GM06990 (cell line): ENCODE measurements around the gene NMRAL1.

ENCODE experiments used
- DNase-seq: peaks from one replicate; pipeline ENCODE4 v3.0.0-alpha.2; 2011; ENCODE audit not compliant: insufficient read length; ENCODE audit errors: extremely low read depth
- H3K27me3 ChIP-seq: replicated peaks from 2 replicates; pipeline ENCODE4 v1.6.0; 2011; ENCODE audit warnings: low read length; ENCODE audit not compliant: control insufficient read depth, insufficient read depth
- H3K36me3 ChIP-seq: 2 replicates; pipeline ENCODE4 v1.5.1; 2011; ENCODE audit warnings: low read length; ENCODE audit not compliant: control insufficient read depth, insufficient read depth
- H3K4me3 ChIP-seq: replicated peaks from 2 replicates; pipeline ENCODE4 v1.5.1; 2011; ENCODE audit warnings: low read depth, mild to moderate bottlenecking, control low read depth, low read length
- TF ChIP-seq, protein P1 (sequence below): IDR thresholded peaks from 2 replicates; pipeline ENCODE4 v1.5.1; 2011; ENCODE audit warnings: low read length, control low read depth, mild to moderate bottlenecking, inconsistent platforms; ENCODE audit not compliant: insufficient read depth, poor library complexity, severe bottlenecking

NMRAL1 gene

GRCh38 chr16:4463522-4464163 is 10.8 kb downstream of the NMRAL1 start:
- DNase-seq, result no peak
- Histone ChIP-seq H3K36me3 (peaks cover 26% of the 10 kb centered on the region), H3K27me3 (no peaks in the 10 kb centered on the region), H3K4me3 (no peak overlapping the region)
- TF ChIP-seq, protein P1, sequence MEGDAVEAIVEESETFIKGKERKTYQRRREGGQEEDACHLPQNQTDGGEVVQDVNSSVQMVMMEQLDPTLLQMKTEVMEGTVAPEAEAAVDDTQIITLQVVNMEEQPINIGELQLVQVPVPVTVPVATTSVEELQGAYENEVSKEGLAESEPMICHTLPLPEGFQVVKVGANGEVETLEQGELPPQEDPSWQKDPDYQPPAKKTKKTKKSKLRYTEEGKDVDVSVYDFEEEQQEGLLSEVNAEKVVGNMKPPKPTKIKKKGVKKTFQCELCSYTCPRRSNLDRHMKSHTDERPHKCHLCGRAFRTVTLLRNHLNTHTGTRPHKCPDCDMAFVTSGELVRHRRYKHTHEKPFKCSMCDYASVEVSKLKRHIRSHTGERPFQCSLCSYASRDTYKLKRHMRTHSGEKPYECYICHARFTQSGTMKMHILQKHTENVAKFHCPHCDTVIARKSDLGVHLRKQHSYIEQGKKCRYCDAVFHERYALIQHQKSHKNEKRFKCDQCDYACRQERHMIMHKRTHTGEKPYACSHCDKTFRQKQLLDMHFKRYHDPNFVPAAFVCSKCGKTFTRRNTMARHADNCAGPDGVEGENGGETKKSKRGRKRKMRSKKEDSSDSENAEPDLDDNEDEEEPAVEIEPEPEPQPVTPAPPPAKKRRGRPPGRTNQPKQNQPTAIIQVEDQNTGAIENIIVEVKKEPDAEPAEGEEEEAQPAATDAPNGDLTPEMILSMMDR, result no peak

DNA sequence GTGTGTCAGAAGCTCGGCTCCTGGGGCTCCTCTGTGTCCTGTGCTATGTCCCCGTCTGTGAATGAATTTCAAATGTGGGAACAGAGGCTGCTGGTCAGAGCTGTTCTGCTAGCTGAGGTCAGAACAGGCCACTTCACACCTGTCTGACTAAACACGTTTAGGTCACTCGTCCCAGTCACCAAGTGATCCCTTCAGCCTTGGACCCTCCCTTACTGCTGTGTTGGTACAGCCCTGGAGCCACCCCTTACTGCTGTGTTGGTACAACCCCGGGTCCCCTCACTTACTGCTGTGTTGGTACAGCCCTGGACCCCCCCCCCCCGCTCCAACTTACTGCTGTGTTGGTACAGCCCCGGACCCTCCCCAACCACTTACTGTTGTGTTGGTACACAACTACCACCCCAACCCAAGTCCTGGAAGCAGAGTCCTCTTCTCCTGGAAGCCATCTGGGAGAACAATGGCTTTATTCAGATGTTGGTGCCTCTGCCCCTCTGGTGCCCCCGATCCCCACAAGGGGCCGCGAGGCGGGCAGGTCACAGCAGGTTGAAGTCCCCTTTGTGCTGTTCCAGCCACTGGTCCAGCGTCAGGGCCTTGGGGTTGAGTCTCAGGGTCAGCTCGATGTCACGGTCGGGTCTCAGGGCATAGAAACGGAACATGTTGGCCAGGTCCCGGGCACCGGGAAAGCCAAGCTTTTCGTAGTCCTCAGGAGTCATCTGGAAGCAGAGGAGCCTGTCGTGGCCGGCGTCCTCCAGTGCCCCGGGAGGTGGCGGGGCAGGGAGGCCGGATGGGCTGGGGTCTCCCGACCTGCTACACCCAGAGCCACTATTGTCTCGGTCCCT is 13.0 kb downstream of the NMRAL1 start:
- H3K27me3 ChIP-seq, result no peaks in the 10 kb centered on the region
- TF ChIP-seq, protein P1, result no peak
- DNase-seq, result no peak
- H3K4me3 ChIP-seq, result no peak overlapping the region
- peaks cover 26% of the 10 kb centered on the region for H3K36me3 ChIP-seq

DNA sequence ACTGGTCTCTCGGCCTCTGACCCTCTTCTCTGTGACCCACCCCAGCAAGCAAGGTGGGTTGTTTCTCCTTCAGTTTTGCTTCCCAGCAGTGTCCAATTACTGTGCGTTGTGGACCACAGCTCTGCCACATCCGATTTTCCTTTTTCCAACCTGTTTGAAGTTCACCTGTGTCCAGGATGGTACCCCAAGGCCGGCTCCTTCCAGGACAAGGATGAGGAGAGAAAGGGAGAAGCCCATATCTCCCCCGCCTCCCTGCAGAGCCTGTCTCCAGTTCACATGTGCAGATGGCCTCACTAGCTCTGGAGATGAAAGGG is 13.5 kb downstream of the NMRAL1 start:
- Histone ChIP-seq H3K36me3 (peaks cover 26% of the 10 kb centered on the region), H3K4me3 (no peak overlapping the region), H3K27me3 (no peaks in the 10 kb centered on the region)
- TF ChIP-seq, protein P1, result no peak
- no peak for DNase-seq

DNA sequence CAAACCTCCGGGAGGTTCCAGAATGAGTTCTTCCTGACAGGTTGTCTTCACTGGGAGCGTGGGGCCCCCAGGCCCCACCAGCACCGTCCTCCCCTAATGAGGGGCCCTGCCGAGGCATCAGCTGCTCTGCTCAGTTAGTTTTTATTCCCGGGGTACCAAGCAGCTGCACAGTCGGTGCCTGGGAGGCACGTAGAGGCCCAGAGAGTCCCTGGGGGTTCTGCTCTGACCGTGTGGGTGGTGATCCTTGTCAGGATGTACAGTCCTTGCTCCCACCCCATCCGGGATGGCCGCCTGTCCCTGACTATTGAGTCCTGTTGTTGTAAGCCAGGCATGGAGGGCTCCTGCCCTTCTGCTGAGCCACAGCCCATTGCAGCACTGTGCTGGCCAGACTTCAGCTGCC is 18.5 kb downstream of the NMRAL1 start:
- peaks cover 31% of the 10 kb centered on the region for H3K36me3 ChIP-seq
- TF ChIP-seq, protein P1, result no peak
- DNase-seq, result no peak
- H3K4me3 ChIP-seq, result no peak overlapping the region
- no peaks in the 10 kb centered on the region for H3K27me3 ChIP-seq

DNA sequence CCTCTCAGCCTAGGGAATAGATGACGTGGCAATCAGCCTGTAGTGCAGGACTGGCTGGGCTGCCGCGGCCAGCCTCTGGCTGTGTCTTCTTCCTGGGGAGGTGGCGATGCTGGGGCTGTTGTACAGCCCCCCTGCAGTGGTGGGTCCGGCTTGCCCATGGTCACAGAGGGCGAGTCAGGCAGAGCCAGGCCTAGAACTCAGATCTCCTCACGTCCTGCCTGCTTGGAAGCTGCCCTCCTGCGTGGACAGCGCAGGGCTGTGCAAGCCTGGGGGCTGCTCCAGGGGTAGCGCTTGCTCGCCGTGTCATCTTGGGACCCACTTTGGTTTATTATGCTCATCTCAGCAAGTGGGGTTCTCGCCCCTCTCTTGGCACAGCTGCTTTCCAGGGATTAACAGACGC is 19.3 kb downstream of the NMRAL1 start:
- TF ChIP-seq, protein P1, result no peak
- DNase-seq, result no peak
- Histone ChIP-seq H3K27me3 (no peaks in the 10 kb centered on the region), H3K4me3 (no peak overlapping the region), H3K36me3 (peaks cover 36% of the 10 kb centered on the region)
